Astrocyte (in vitro differentiated cells and primary cell): ENCODE data around the gene ITPA. TPM values are rescaled to one million over a fixed set of nuclear protein-coding genes. Genes with fewer than 3 reads are reported as not detected.
A peak's percentile ranks its signal among the peaks of the same experiment; 100 is the strongest.
"Not testable (repeated sequence)": the region's sequence is repeated elsewhere in the genome, so short reads cannot be mapped to it uniquely, and the experiment has no call there.

Experiments used
- DNase-seq: peaks from one replicate; pipeline ENCODE4 v3.0.0-alpha.2; 2010; ENCODE audit warnings: low read depth
- FAIRE-seq: peaks from 2 replicates; lab custom pipeline; 2011; peaks lifted over from hg19 to GRCh38; lab: Jason Lieb, UNC
- H2AFZ ChIP-seq: 2 replicates; pipeline ENCODE4 v1.6.0; 2012; ENCODE audit warnings: low read depth, low read length, inconsistent platforms
- H3K27ac ChIP-seq: 2 replicates; pipeline ENCODE4 v1.5.1; 2011; ENCODE audit warnings: low read depth, low read length, inconsistent platforms
- H3K27me3 ChIP-seq: 2 replicates; pipeline ENCODE4 v1.6.0; 2011; ENCODE audit warnings: low read length, inconsistent platforms; ENCODE audit not compliant: insufficient read depth
- H3K36me3 ChIP-seq: 2 replicates; pipeline ENCODE4 v1.5.1; 2011; ENCODE audit warnings: low read length, inconsistent platforms; ENCODE audit not compliant: insufficient read depth
- H3K4me1 ChIP-seq: 2 replicates; pipeline ENCODE4 v1.5.1; 2011; ENCODE audit warnings: low read length, inconsistent platforms; ENCODE audit not compliant: insufficient read depth
- H3K4me2 ChIP-seq: 2 replicates; pipeline ENCODE4 v1.6.0; 2012; ENCODE audit warnings: low read length, inconsistent platforms
- H3K4me3 ChIP-seq: 2 replicates; pipeline ENCODE4 v1.5.1; 2011; ENCODE audit warnings: low read depth, mild to moderate bottlenecking, low read length, inconsistent platforms; ENCODE audit not compliant: insufficient read depth
- H3K79me2 ChIP-seq: 2 replicates; pipeline ENCODE4 v1.6.0; 2012; ENCODE audit warnings: mild to moderate bottlenecking, low read length, inconsistent platforms; ENCODE audit not compliant: insufficient read depth
- H3K9ac ChIP-seq: 2 replicates; pipeline ENCODE4 v1.6.0; 2012; ENCODE audit warnings: mild to moderate bottlenecking, low read length, inconsistent platforms
- H3K9me3 ChIP-seq: 2 replicates; pipeline ENCODE4 v1.5.1; 2012; ENCODE audit warnings: low read depth, mild to moderate bottlenecking, low read length, inconsistent platforms; ENCODE audit not compliant: insufficient read depth
- H4K20me1 ChIP-seq: 2 replicates; pipeline ENCODE4 v1.6.0; 2012; ENCODE audit warnings: low read length, inconsistent platforms; ENCODE audit not compliant: insufficient read depth
- H3K27ac Mint-ChIP-seq: one replicate; pipeline ENCODE4 v1.8.0; 2021; ENCODE audit warnings: mild to moderate bottlenecking, mixed read lengths; ENCODE audit not compliant: unreplicated experiment
- H3K27me3 Mint-ChIP-seq: one replicate; pipeline ENCODE4 v1.8.0; 2021; ENCODE audit warnings: low read depth, mixed read lengths; ENCODE audit not compliant: unreplicated experiment
- H3K36me3 Mint-ChIP-seq: one replicate; pipeline ENCODE4 v1.8.0; 2021; ENCODE audit warnings: low read depth, mixed read lengths; ENCODE audit not compliant: unreplicated experiment
- H3K4me1 Mint-ChIP-seq: one replicate; pipeline ENCODE4 v1.8.0; 2021; ENCODE audit warnings: low read depth, mixed read lengths; ENCODE audit not compliant: unreplicated experiment
- H3K4me3 Mint-ChIP-seq: one replicate; pipeline ENCODE4 v1.8.0; 2021; ENCODE audit warnings: mild to moderate bottlenecking, moderate library complexity, mixed read lengths; ENCODE audit not compliant: unreplicated experiment
- H3K9me3 Mint-ChIP-seq: one replicate; pipeline ENCODE4 v1.8.0; 2021; ENCODE audit warnings: mild to moderate bottlenecking, mixed read lengths; ENCODE audit not compliant: unreplicated experiment
- CTCF ChIP-seq: IDR thresholded peaks from 2 replicates; pipeline ENCODE4 v1.5.1; 2011; ENCODE audit warnings: low read depth, mild to moderate bottlenecking, inconsistent platforms, low read length, moderate library complexity; ENCODE audit not compliant: insufficient read depth
- EZH2 ChIP-seq: IDR thresholded peaks from 2 replicates; pipeline ENCODE4 v1.6.1; 2012; ENCODE audit warnings: mild to moderate bottlenecking, low read length, inconsistent platforms; ENCODE audit not compliant: insufficient read depth
- total RNA-seq: library from RNA; stranded (reverse); gene quantifications from 2 replicates; pipeline ENCODE4 v1.2.1, GENCODE V29; 2021

ITPA gene
- total RNA-seq, 1 donor from 2014 or later = 55.5 TPM

GRCh38 chr20:3213226-3213625 is 3.9 kb downstream of the ITPA start:
- H3K4me1 ChIP-seq = peaks cover 9% of the 10 kb centered on the region
- no peak for DNase-seq
- no peak for TF ChIP-seq CTCF
- TF ChIP-seq EZH2 = no peak
- no peak overlapping the region for H3K4me2 ChIP-seq
- H3K9me3 ChIP-seq = no peaks in the 10 kb centered on the region
- H4K20me1 ChIP-seq = peaks cover 8% of the 10 kb centered on the region
- Mint-ChIP-seq H3K27ac (no peak overlapping the region), H3K27me3 (no peaks in the 10 kb centered on the region), H3K4me1 (peaks cover 3% of the 10 kb centered on the region), H3K4me3 (no peak overlapping the region), H3K9me3 (no peaks in the 10 kb centered on the region), H3K36me3 (peaks cover 8% of the 10 kb centered on the region)
- H3K79me2 ChIP-seq = peaks cover 55% of the 10 kb centered on the region
- no peak overlapping the region for H3K4me3 ChIP-seq
- no peaks in the 10 kb centered on the region for H3K27me3 ChIP-seq
- H3K27ac ChIP-seq = no peak overlapping the region
- no peak overlapping the region for H2AFZ ChIP-seq
- peaks cover 5% of the 10 kb centered on the region for H3K36me3 ChIP-seq
- no peak overlapping the region for H3K9ac ChIP-seq
- no peak for FAIRE-seq

- not testable (repeated sequence) for H3K27ac Mint-ChIP-seq, FAIRE-seq, H3K36me3 ChIP-seq, H3K27ac ChIP-seq, H3K4me3 Mint-ChIP-seq, H3K9ac ChIP-seq, H3K9me3 Mint-ChIP-seq, DNase-seq, H3K4me1 ChIP-seq, H3K36me3 Mint-ChIP-seq, H3K4me3 ChIP-seq, H3K9me3 ChIP-seq, H3K27me3 Mint-ChIP-seq, H3K4me2 ChIP-seq, H3K4me1 Mint-ChIP-seq, H2AFZ ChIP-seq, H3K27me3 ChIP-seq
- Histone ChIP-seq H3K79me2 (peaks cover 36% of the 10 kb centered on the region), H4K20me1 (peaks cover 13% of the 10 kb centered on the region)
Observed at GRCh38 chr20:3215359-3215917, 6.1 kb downstream of the ITPA start.

- Mint-ChIP-seq H3K36me3 (peaks cover 4% of the 10 kb centered on the region), H3K27ac (no peak overlapping the region), H3K9me3 (no peaks in the 10 kb centered on the region), H3K4me3 (no peak overlapping the region), H3K4me1 (peaks cover 9% of the 10 kb centered on the region), H3K27me3 (no peaks in the 10 kb centered on the region)
- TF ChIP-seq CTCF = peak; percentile 57
- TF ChIP-seq EZH2 = no peak
- Histone ChIP-seq H2AFZ (peak overlapping the region; percentile 60), H3K4me1 (no peaks in the 10 kb centered on the region), H3K27me3 (no peaks in the 10 kb centered on the region), H3K27ac (no peak overlapping the region), H4K20me1 (peaks cover 10% of the 10 kb centered on the region), H3K4me2 (no peak overlapping the region), H3K9ac (no peak overlapping the region), H3K9me3 (no peaks in the 10 kb centered on the region), H3K79me2 (peaks cover 6% of the 10 kb centered on the region), H3K36me3 (peaks cover 11% of the 10 kb centered on the region), H3K4me3 (no peak overlapping the region)
- DNase-seq = no peak
- FAIRE-seq = no peak
Observed at GRCh38 chr20:3218307-3218988, 9.2 kb downstream of the ITPA start.
